Subcutaneous abdominal adipose tissue (tissue), 5 donors: ENCODE results near the gene SEMA4B.

ENCODE experiments used
- H3K27ac ChIP-seq: one replicate; pipeline ENCODE4 v1.7.0; 2013; ENCODE audit warnings: low read depth, mild to moderate bottlenecking, inconsistent platforms, low read length, moderate library complexity
- H3K27me3 ChIP-seq, 5 donors: one replicate each; pipeline ENCODE4 v1.7.0; 2013; ENCODE audit warnings: low read length in 5 of 5, inconsistent platforms in 1 of 5; ENCODE audit not compliant: control insufficient read depth in 5 of 5, insufficient read depth in 4 of 5
- H3K36me3 ChIP-seq, 5 donors: one replicate each; pipeline ENCODE4 v1.7.0; 2013; ENCODE audit warnings: low read length in 5 of 5; ENCODE audit not compliant: control insufficient read depth in 5 of 5, insufficient read depth in 5 of 5
- H3K4me1 ChIP-seq, 5 donors: one replicate each; pipeline ENCODE4 v1.7.0; 2013; ENCODE audit warnings: low read length in 5 of 5, mild to moderate bottlenecking in 3 of 5, moderate library complexity in 1 of 5; ENCODE audit not compliant: control insufficient read depth in 5 of 5, insufficient read depth in 5 of 5
- H3K4me3 ChIP-seq, 5 donors: one replicate each; pipeline ENCODE4 v1.7.0; 2013; ENCODE audit warnings: low read length in 5 of 5, low read depth in 1 of 5
- H3K9ac ChIP-seq, 5 donors: one replicate each; pipeline ENCODE4 v1.7.0; 2013; ENCODE audit warnings: low read length in 5 of 5, mild to moderate bottlenecking in 4 of 5, moderate library complexity in 3 of 5
- H3K9me3 ChIP-seq, 5 donors: one replicate each; pipeline ENCODE4 v1.7.0; 2013; ENCODE audit warnings: low read length in 5 of 5; ENCODE audit not compliant: control insufficient read depth in 5 of 5
- donor health status: healthy.
- donor health status: healthy.
- donor health status: healthy.
- donor health status: healthy.
- donor health status: healthy.

The SEMA4B gene

DNA sequence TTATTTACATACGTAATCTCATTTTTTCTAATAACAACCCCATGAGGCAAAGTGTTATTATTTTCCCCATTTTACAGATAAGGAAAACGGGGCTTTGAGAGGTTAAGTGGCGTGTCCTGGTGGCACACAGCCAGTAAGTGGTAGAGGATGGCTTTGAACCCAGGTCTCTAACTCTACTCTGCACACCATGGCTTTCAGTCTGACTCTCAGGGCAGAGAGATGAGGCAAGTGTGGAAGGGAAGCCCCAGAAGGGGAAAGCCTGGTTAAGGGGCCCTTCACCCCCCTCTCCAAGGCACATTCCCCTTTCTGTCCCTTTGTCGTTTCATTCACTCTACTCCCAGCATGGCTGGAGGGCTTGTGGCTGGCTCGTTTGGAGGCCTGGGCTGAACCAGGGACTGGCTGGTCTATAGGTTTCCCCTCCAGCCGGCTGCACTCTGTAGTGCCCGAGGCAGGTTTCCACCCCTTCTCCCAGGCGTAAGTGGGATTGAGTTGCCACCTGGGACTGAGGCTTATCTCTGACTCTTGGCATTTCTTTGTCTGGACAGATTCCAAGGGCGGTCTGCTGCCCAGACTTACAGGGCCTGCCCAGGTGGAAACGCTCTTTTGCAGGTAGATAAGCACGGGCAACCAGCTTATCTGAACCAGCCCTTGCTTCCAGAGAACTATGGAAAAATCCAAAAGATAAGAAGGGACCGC is 12.1 kb downstream of the SEMA4B start:
- Histone ChIP-seq H3K4me3 (no peak overlapping the region), H3K9me3 (no peaks in the 10 kb centered on the region), H3K9ac (no peak overlapping the region), H3K4me1 (peaks cover 2 to 20% (median 8%) of the 10 kb centered on the region in 5 donors), H3K27me3 (no peaks in the 10 kb centered on the region), H3K27ac (no peak overlapping the region), H3K36me3 (peaks cover 0 to 10% (median 3%) of the 10 kb centered on the region in 5 donors)

DNA sequence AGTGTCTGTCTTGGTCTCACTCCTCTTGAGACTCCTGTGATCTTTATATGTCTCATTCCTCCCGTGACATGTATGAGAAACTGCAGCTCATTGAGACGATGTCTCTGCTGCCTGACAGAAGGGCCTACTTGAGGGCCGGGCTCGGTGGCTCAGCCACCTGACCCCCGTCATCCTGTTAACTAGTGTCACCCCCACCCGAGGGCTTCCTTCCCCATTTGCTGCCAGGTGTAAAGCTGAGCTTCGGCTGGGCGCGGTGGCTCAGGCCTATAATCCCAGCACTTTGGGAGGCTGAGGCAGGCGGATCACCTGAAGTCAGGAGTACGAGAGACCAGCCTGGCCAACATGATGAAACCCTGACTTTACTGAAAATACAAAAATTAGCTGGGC is 12.7 kb downstream of the SEMA4B start:
- H3K4me1 ChIP-seq, result peaks cover 2 to 20% (median 8%) of the 10 kb centered on the region in 5 donors
- H3K27me3 ChIP-seq, result no peaks in the 10 kb centered on the region
- no peak overlapping the region for H3K4me3 ChIP-seq
- peaks cover 0 to 10% (median 3%) of the 10 kb centered on the region in 5 donors for H3K36me3 ChIP-seq
- no peaks in the 10 kb centered on the region for H3K9me3 ChIP-seq
- H3K27ac ChIP-seq, result no peak overlapping the region
- H3K9ac ChIP-seq, result no peak overlapping the region

DNA sequence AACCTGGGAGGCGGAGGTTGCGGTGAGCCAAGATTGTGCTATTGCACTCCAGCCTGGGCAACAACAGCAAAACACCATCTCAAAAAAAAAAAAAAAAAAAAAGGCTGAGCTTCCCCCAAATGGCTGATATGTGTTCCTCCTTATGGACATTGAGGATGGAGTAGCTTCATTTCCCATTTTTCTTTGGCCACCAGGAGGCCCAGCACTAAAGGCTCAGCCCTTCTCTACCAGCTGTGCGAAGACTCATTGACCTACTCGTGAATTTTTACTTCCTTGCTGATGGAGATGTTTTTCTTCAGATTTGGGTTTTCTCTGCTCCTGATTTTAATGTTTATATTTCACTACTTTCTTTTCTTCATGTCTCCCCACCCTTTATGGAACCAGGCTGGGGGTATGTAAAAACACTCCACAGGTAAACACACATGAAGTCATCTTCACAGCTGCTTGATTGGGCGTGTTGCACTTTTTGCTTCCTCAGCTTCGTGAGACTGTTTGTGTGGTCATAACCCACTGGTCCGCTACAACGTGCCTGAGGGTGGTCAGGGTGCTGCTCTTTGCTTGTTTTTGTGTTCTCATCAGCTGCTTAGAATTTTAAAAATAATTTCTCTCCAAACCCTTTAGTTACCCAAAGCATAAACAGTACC is 13.5 kb downstream of the SEMA4B start:
- peaks cover 2 to 20% (median 8%) of the 10 kb centered on the region in 5 donors for H3K4me1 ChIP-seq
- no peak overlapping the region for H3K27ac ChIP-seq
- H3K4me3 ChIP-seq, result no peak overlapping the region
- H3K9me3 ChIP-seq, result no peaks in the 10 kb centered on the region
- no peak overlapping the region for H3K9ac ChIP-seq
- H3K27me3 ChIP-seq, result no peaks in the 10 kb centered on the region
- H3K36me3 ChIP-seq, result peaks cover 0 to 10% (median 3%) of the 10 kb centered on the region in 5 donors

DNA sequence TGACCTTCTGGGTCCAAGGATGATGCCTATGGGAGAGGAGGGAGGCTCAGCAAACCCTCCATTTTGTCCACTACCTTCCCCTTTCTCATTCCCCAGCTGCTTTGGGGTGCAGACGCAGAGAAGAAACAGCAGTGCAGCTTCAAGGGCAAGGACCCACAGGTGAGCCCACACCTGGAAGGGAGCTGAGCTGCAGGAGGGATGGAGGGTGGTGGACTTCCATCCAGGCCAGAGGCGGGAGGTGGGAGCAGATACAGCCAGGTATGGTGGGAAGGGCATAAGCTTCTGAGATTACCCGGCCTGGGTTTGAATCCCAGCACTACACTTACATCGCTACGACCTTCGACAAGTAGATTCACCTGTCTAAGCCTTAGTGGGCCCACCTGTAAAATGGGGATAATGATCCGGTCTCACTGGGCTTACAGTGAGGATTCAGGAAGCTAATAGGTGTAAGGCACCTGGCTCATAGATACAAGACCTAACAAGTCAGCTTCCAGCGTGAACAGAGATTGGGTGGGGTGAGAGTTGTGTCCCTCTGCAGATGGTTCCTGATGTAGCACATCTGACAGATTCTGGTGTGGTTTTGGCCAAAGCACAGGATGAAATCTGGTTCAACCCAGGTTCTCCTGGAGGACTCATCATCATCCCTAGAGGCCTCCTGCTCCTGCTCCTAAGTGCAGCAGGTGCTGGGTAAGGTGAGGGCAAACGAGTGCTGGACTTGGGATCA is 16.7 kb downstream of the SEMA4B start:
- H3K36me3 ChIP-seq, result peaks cover 0 to 12% (median 3%) of the 10 kb centered on the region in 5 donors
- H3K4me1 ChIP-seq, result peaks cover 1 to 14% (median 11%) of the 10 kb centered on the region in 5 donors

DNA sequence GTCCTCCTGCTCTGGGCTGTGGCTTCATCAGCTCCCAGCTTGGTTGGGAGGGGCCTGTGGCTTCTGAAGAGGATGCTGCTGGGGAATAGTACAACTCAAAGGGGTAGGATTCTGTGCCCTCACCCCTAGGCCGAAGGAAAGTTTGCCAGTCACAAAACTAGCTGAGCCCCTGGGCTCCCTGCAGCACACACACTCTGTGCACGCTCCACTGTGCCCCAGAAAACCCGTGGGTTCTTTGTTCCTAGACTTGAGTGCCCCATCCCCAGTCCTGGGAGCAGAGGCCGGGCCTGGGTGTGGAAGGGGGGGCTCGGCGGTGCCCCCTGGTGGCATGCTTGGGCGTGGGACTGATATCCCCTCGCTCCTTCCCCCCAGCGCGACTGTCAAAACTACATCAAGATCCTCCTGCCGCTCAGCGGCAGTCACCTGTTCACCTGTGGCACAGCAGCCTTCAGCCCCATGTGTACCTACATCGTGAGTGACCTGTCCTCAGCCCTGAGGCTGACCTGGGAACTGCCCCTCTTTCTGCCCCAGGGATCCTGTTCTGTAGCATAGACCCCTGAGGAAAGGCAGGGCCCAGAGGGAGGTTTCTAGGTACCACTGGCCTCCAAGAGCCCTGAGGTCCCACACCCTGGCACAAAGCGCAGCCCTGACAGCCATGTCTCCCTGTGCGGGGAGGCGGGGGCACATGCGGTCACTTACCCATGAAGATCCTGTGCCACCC is 18.5 kb downstream of the SEMA4B start:
- H3K4me3 ChIP-seq, result no peak overlapping the region
- peaks cover 0 to 27% (median 8%) of the 10 kb centered on the region in 5 donors for H3K36me3 ChIP-seq
- no peaks in the 10 kb centered on the region for H3K9me3 ChIP-seq
- H3K27me3 ChIP-seq, result no peaks in the 10 kb centered on the region
- no peak overlapping the region for H3K9ac ChIP-seq
- no peak overlapping the region for H3K27ac ChIP-seq
- peaks cover 1 to 12% (median 11%) of the 10 kb centered on the region in 5 donors for H3K4me1 ChIP-seq

More for the DNA sequence above, 16.7 kb downstream of the SEMA4B start:
- H3K27ac ChIP-seq, result no peak overlapping the region
- H3K4me3 ChIP-seq, result no peak overlapping the region
- H3K27me3 ChIP-seq, result no peaks in the 10 kb centered on the region
- H3K9me3 ChIP-seq, result no peaks in the 10 kb centered on the region
- H3K9ac ChIP-seq, result no peak overlapping the region

DNA sequence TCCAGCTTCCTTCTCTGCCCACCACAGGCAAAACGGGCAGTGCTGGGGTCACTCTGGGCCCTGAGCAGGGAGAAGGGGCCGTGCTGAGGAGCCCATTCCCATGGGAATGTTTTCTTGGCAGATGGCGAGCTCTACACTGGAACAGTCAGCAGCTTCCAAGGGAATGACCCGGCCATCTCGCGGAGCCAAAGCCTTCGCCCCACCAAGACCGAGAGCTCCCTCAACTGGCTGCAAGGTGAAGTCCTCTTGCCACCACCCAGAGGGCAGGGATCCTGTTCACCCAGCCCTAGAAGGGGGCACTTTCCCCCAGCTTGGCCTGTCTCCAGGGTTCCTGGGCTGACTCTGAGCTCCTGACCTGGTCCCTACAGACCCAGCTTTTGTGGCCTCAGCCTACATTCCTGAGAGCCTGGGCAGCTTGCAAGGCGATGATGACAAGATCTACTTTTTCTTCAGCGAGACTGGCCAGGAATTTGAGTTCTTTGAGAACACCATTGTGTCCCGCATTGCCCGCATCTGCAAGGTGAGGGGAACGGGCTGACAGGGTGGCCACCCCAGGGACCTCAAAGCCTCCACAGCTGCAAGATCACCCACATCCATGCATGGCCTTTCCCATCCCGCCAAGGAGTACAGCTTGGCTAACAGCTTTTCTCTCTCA is 20.2 kb downstream of the SEMA4B start:
- H3K27me3 ChIP-seq, result no peaks in the 10 kb centered on the region
- H3K4me3 ChIP-seq, result no peak overlapping the region
- H3K27ac ChIP-seq, result no peak overlapping the region
- H3K9me3 ChIP-seq, result no peaks in the 10 kb centered on the region
- peaks cover 1 to 12% (median 11%) of the 10 kb centered on the region in 5 donors for H3K4me1 ChIP-seq
- H3K9ac ChIP-seq, result no peak overlapping the region
- H3K36me3 ChIP-seq, result peaks cover 0 to 42% (median 20%) of the 10 kb centered on the region in 5 donors

DNA sequence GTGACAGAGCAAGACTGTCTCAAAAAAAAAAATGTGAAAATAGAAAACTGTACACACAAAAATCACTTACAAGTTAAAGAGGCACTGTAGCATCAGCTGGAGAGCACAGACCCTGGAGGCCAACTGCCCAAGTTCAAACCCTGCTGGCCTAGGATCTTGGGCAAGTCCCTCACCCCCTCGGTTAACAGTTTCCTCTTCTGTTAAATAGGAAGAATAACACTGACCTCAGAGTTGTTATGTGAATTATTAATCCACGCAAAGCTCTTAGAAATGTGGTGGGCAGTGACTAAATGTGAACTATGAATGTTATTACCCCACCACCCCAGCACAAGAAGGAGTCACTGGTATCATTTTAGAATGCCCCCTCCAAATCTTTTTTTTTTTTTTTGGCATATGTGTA is 21.4 kb downstream of the SEMA4B start:
- Histone ChIP-seq H3K9me3 (no peaks in the 10 kb centered on the region), H3K4me1 (peaks cover 1 to 12% (median 11%) of the 10 kb centered on the region in 5 donors)

DNA sequence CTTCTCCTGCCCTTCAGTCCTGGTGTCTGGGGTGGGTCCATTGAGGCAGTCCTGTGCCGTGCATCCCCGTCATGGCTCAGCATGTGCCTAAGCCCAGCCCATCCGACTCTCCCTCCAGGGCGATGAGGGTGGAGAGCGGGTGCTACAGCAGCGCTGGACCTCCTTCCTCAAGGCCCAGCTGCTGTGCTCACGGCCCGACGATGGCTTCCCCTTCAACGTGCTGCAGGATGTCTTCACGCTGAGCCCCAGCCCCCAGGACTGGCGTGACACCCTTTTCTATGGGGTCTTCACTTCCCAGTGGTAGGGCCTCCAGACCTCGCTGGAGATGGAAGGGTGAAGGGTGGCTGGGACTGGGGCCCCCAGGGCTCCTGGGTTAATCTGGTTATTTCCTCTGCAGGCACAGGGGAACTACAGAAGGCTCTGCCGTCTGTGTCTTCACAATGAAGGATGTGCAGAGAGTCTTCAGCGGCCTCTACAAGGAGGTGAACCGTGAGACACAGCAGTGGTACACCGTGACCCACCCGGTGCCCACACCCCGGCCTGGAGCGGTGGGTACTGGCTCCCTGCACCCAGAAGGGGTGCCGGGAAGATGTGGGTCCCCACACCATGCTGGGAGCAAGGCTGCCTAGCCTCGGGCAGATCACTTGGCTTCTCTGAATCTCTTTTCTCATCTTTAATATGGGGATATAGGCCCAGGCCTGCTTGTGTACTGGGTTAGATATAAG is 22.5 kb downstream of the SEMA4B start:
- Histone ChIP-seq H3K27ac (no peak overlapping the region), H3K4me1 (peaks cover 1 to 12% (median 11%) of the 10 kb centered on the region in 5 donors), H3K9ac (no peak overlapping the region), H3K4me3 (no peak overlapping the region), H3K9me3 (no peaks in the 10 kb centered on the region), H3K27me3 (no peaks in the 10 kb centered on the region), H3K36me3 (peaks cover 0 to 49% (median 34%) of the 10 kb centered on the region in 5 donors)

More for the DNA sequence above, 21.4 kb downstream of the SEMA4B start:
- no peak overlapping the region for H3K27ac ChIP-seq
- H3K36me3 ChIP-seq, result peaks cover 0 to 45% (median 24%) of the 10 kb centered on the region in 5 donors
- H3K27me3 ChIP-seq, result no peaks in the 10 kb centered on the region
- H3K4me3 ChIP-seq, result no peak overlapping the region
- H3K9ac ChIP-seq, result no peak overlapping the region

DNA sequence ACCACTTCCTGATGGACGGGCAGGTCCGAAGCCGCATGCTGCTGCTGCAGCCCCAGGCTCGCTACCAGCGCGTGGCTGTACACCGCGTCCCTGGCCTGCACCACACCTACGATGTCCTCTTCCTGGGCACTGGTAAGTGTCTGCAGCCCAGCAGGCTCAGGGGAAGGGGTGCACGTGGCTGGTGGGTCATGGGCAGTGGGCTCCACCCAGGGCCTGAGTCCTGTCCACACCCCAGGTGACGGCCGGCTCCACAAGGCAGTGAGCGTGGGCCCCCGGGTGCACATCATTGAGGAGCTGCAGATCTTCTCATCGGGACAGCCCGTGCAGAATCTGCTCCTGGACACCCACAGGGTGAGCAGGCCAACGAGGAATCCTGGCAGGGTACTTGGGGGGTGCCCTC is 23.9 kb downstream of the SEMA4B start:
- Histone ChIP-seq H3K27me3 (no peaks in the 10 kb centered on the region), H3K9ac (no peak overlapping the region), H3K4me1 (peaks cover 1 to 15% (median 14%) of the 10 kb centered on the region in 5 donors), H3K36me3 (peaks cover 0 to 63% (median 48%) of the 10 kb centered on the region in 5 donors), H3K27ac (no peak overlapping the region), H3K9me3 (no peaks in the 10 kb centered on the region), H3K4me3 (no peak overlapping the region)
